Occipital lobe (tissue), 2 donors: Measurements from ENCODE around the gene B3GAT2. TPM values are rescaled to one million over a fixed set of nuclear protein-coding genes. Genes with fewer than 3 reads are reported as not detected.
A peak's percentile ranks its signal among the peaks of the same experiment; 100 is the strongest.
"Not testable (repeated sequence)": the region's sequence is repeated elsewhere in the genome, so short reads cannot be mapped to it uniquely, and the experiment has no call there.

Source experiments
- DNase-seq: peaks from one replicate; lab custom pipeline; 2025; lab: John Stamatoyannopoulos, UW
- total RNA-seq: library from RNA; depleted of rRNA; stranded (reverse); fragments of >200 nt; gene quantifications from one replicate; pipeline ENCODE4 v1.2.3, GENCODE V29; 2014

Gene B3GAT2, protein sequence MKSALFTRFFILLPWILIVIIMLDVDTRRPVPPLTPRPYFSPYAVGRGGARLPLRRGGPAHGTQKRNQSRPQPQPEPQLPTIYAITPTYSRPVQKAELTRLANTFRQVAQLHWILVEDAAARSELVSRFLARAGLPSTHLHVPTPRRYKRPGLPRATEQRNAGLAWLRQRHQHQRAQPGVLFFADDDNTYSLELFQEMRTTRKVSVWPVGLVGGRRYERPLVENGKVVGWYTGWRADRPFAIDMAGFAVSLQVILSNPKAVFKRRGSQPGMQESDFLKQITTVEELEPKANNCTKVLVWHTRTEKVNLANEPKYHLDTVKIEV
- 18.6 TPM for total RNA-seq

DNA sequence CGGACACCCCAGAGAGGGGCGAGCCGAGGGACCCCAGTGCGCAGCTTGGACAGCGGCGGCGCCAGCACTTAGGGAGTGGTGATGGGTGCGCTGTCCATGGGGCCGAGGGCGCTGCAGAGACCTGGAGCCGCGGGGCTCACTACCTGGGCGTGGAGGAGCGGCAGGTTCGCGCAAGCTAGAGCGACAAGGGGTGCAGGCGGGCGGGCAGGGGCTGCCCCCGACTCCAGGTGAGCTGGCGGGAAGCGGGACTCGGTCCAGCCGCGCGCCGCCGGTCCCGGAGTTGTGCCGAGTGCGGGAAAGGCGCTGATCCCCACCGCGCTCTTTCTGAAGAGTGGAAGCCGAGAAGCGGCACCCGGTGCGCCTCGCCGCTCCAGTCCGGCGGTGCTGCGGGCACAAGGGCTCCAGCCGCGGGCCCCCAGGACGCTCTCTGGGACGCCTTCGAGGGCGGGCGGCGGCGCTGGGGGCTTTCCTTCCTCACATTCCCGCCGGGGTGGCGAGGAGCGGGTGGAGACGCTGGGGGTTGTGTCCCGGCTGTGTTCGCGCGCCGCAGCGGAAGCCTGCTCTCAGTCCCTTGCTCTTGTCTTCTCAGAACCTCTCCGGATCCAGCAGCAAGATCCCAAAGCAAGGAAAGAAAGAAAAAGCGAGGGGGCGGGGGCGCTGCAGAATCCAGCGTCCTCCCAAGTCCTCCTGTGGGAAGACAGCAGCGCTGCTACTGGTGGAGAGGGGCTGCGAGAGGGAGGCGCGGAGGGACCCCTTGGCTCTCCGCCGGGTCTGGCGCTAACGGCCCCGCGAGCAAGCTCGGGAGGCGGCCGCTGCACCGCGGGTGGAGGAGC, at the start of gene B3GAT2:
B3GAT2 (minus strand) TSS at position 610 of the 833 bp plus-strand sequence. CDS start 631 bp downstream, outside the sequence.
- DNase-seq = peak; percentile 35

DNA sequence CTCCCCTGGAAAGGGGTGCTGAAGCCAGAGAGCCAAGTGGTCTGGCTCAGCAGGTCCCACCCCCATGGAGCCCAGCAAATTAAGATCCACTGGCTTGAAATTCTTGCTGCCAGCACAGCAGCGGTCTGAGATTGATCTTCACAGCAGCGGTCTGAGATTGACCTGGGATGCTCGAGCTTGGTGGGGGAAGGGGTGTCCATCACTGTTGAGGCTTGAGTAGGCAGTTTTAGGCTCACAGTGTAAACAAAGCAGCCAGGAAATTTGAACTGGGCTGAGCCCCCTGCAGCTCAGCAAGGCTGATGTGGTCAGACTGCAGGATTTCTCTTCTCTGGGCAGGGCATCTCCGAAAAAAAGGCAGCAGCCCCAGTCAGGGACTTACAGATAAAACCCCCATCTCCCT, 41.3 kb upstream of the B3GAT2 start:
- DNase-seq = no peak

DNA sequence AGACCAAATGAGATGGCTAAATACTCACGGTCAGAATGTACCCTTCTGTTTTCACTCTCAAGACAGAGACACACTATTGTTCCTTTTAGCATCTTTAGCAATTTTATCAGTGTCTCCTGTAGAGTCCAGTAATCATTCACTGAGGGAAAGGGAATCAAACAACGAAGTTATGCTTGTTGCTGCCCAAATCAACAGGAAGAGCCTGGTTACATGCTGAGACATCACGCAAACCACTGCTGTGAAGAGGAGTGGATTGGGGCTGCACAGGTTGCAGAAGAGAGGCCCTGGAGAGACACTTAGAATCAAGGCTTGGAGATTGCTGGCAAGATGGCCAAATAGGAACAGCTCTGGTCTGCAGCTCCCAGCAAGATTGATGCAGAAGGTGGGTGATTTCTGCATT, 40.5 kb upstream of the B3GAT2 start:
- DNase-seq = no peak

DNA sequence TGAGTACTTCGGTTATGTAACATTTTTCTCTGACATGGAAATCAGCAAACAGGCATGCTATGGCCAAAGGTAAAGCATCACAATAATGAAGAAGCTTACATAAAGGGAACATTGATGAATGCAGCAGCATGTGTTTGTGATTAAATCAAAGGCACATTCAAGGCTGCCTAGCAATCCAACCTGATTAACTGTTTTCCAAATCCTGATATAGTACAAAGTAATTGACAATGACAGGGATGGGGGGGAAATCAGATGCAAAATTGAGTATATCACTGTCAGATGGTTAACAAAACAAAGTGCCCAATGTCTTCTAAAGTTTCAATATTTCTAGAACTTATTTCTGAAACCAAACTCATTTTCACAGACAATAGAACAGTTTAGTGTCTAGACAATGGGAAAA, 39.2 kb upstream of the B3GAT2 start:
- no peak for DNase-seq

DNA sequence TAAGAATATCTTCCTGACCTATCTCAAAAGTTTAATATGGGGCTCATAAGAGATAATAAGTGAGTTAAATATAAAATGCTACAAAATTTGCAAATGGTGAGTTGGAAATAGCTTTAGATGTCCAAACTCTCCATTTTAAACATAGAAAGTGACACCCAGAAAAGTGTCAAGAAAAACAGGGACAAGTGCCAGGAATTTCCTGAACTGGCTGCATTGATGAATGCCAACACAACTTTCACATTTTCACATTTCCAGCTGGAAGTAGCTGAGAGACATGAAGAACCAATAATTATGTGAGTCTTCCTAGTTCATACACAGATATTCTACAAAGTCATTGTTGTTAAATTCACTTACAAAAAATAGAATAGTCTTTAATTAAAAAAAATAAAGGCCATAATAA, 38.6 kb upstream of the B3GAT2 start:
- no peak for DNase-seq

DNA sequence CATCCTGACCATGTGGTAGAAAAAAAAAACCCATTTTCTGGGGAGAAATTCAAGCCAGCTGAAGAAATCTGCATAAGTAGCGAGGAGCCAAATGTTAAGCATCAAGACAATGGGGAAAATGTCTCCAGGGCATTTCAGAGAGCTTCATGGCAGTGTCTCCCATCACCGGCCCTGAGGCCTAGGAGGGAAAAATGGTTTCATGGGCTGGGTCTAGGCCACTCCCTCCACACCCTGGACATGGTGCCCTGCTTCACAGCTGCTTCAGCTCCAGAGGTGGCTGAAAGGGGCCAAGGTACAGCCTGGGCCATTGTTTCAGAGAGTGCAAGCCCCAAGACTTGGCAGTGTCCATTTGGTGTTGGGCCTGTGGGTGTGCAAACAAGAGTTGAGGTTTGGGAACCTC, 34.4 kb upstream of the B3GAT2 start:
- no peak for DNase-seq

DNA sequence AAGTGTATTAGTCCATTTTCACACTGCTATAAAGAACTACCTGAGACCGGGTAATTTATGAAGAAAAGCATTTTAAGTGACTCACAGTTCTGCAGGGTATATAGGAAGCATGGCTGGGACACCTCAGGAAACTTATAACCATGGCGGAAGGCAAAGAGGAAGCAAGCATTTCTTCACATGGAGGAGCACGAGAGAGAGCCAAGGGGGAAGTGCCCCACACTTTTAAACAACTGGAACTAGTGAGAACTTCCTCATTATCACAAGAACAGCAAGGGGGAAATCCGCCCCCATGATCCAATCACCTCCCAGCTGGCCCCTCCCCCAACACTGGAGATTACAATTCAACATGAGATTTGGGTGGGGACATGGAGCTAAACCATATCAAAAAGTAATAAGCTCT, 28.3 kb upstream of the B3GAT2 start:
- no peak for DNase-seq

DNA sequence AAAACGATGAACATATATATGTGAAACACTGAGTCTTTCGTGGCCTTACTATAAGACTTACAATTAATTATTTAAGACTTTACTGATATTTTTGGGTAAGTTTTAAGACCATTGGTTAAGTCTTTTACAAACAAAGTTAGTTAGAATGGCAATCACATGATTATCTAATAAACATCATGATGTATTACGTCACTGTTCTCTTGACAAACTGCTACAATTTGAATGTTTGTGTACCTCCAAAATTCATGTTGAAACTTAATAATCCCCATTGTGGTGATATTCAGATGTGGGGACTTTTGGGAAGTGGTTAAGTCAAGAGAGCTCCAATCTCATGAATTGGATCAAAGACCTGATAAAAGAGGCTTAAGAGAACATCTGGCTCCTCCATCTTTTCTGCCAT, 25.9 kb upstream of the B3GAT2 start:
- DNase-seq = no peak

DNA sequence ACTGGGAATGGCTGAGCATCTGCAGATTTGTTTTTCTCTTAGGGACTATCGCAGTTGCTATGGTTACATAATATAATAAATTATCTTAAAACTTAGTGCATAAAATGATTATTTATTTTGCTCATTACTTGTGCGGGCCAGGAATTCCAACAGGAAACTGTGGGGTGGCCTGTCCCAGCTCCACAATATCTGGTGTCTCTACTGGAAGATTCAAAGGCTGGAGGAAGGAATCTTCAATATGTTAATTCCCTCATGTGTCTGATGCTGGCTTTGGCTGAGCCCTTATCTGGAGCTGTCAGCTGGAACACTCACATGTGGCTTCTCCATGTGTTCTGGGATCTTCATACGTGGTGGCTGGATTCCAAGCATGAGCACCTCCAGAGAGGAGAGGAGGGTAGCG, 23.9 kb upstream of the B3GAT2 start:
- DNase-seq = no peak

DNA sequence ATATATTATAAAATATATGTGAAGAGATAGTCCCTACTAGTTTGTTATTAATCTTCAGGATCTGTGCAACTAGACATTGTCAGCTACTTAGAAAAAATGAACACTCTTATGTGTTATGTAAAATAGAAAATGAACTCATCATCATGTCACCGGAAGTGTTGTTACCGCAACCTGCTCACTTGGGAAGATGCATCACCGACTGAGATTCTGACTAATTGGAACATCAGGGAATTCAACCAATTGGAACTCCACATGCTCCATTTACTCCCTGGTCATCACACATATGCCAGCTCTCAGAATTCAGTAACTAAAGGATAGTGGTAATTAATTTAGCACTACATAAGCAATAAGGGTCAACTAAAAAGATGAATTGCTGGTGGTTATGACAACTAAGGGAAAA, 16.7 kb upstream of the B3GAT2 start:
- DNase-seq = no peak

DNA sequence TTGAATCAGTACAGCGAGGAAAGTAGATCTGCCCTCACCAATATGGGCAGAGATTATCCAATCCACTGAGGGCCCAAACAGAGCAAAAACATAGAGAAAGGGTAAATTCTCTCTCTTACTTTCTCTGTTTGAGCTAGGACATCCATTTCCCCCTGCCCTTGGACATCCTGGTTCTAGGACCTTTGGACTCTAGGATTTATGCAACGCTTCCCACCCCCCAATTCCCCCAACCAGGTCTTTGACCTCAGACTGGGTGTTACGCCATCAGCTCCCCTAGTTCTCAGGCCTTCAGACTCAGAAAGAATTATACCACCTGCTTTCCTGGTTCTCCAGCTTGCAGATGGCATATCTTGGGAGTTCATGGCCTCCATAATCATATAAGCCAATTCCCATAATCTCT, 10.2 kb upstream of the B3GAT2 start:
- no peak for DNase-seq

DNA sequence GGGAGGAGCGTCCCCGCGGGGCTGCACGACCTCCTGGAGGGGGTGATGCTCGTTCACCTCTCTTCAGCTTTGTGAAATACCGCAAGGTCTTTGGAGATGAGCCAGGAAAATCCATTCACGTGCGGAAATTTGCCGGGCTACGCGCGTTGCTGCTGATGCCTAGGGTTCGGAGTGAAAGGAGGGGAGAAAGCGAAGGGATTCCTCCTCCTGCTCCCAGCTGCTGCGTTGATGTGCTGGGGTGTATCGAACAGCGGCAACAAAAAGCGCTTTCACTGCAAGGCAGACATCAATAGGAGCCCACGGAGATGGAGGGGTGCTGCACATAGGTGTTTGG, 391 bp upstream of the B3GAT2 start:
- DNase-seq = peak; percentile 35

DNA sequence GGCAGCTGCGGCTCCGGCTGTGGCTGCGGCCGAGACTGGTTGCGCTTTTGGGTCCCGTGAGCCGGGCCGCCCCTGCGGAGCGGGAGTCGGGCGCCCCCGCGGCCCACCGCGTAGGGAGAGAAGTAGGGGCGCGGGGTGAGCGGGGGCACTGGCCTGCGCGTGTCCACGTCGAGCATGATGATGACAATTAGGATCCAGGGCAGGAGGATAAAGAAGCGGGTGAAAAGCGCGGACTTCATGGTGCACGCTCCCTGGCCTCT, 739 bp downstream of the B3GAT2 start:
- DNase-seq = no peak

DNA sequence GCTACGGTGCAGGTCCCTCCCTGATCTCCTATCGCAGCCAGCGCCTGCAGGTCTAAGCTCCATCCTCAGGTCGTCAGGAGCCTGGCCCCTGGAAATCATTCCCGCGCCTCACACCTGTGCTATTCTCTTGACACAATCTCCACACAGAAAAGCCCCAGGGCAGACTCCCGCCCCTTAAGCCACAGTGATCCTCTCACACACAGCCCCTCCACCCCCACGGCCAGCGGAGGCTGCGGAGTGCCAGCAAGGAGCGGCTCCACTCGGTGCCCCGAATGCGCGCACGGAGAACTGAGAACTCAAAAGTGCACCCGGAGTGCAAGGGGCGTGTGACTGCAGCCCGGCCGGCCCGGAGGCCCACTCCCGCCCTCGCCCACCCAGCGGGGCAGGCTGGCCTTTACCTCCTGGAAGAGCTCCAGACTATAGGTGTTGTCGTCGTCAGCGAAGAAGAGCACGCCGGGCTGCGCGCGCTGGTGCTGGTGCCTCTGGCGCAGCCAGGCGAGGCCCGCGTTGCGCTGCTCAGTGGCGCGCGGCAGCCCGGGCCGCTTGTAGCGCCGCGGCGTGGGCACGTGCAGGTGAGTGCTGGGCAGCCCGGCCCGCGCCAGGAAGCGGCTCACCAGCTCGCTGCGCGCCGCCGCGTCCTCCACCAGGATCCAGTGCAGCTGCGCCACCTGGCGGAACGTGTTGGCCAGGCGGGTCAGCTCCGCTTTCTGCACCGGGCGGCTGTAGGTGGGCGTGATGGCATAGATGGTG, 1.2 kb downstream of the B3GAT2 start:
- peak; percentile 59 for DNase-seq

DNA sequence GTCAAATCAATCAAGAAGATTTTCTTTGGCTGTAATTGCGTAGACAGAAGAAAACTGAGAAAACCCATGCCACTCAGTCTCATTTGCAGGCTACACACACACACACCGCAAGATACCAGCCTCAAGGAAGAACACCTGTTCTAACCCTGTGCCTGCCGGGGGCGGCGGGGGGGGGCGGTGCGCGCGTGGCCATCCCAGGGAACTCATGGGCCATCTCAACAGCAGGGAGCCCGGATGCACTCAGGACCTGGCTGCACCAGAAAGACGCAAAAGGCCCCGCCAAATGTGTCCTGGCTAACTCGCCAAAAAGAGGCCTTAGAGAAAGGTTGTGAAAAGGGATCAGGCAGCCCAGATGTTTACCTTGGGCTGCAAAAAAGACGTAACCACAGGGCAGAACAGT, 2.1 kb downstream of the B3GAT2 start:
- peak; percentile 5 for DNase-seq

DNA sequence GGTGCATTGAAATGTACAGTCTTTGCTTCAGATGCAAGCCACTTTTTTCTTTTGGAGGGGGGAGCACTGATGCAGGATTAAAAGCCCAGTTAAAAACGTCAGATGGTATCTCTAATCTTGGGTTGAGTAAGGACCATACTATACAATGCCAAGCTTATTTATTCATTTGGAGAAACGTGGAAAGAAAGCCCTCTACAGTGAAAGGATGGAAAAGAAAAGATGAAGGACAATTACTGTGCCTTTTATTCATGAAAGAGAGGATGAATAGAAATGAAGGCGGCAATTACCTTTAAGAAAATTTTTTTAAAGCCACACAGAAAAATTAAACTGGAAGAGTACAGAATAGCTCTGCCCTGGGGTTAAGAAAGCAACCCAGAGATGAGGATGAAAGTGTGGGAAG, 2.7 kb downstream of the B3GAT2 start:
- DNase-seq = no peak

DNA sequence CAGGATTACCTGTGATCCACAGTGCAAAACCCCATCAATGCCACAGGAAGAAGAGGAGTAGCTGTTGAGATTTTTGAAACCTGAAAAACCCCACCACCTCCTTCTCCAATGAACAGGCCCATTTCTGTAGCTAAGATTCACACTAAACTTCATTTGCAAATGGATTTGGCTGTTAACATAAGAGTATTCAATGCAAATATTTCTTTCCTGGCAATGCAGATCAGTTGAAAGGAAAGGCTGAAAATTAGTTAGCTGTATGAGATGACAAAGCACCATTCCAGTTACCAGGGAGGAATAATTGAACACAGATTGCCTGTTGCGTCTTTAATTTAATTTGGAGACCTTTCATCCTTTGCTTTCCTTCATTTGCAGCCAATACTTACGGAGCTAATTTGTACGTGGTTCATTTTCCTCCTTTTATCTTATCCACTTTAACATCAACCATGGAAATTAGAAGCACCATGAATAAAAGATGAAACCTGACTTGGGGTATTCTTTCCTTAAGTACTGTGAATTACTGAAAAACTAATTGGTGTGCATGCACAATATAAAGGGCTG, 4.2 kb downstream of the B3GAT2 start:
- no peak for DNase-seq

DNA sequence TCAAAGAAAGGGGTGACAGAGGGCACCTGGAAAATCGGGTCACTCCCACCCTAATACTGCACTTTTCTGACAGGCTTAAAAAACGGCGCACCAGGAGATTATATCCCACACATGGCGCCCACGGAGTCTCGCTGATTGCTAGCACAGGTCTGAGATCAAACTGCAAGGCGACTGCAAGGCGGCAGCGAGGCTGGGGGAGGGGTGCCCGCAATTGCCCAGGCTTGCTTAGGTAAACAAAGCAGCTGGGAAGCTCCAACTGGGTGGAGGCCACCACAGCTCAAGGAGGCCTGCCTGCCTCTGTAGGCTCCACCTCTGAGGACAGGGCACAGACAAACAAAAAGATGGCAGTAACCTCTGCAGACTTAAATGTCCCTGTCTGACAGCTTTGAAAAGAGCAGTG, 12.5 kb downstream of the B3GAT2 start:
- DNase-seq = not testable (repeated sequence)

DNA sequence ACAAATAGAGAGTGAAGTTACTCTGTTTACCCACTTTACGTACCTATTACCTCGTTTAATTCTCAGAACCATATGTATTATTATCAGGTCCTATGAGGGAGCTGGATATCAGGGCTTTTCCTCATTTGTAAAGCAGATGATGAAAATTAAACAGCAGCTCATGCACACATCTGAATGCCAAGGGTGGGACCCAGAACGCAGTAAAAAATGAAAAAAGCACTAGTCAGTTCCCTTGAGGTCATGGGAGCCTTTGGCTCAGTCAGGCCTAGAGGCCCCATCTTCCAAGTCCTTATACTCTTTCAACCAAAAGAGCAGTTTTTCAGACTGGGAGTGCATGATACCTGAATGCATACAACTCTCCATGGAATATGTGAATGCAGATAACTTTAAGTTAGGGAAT, 23.0 kb downstream of the B3GAT2 start:
- DNase-seq = no peak

DNA sequence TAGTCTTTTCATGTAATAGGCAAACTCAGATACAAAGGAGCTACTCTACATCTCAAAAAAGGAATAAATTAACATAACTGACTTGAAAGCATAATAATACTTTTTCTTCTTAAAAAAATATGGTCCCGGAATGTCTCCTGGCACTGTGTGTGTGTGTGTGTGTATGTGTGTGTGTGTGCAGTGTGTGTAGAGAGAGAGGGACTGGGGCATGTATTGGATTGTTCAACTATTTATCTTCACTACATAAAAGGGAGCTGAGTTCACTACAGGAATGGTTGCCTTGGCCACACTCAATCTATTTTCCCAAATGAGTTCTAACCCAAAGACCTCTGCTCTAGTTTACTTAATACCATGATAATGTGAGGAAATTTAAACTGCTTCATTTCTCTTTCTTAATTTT, 51.1 kb downstream of the B3GAT2 start:
- no peak for DNase-seq

DNA sequence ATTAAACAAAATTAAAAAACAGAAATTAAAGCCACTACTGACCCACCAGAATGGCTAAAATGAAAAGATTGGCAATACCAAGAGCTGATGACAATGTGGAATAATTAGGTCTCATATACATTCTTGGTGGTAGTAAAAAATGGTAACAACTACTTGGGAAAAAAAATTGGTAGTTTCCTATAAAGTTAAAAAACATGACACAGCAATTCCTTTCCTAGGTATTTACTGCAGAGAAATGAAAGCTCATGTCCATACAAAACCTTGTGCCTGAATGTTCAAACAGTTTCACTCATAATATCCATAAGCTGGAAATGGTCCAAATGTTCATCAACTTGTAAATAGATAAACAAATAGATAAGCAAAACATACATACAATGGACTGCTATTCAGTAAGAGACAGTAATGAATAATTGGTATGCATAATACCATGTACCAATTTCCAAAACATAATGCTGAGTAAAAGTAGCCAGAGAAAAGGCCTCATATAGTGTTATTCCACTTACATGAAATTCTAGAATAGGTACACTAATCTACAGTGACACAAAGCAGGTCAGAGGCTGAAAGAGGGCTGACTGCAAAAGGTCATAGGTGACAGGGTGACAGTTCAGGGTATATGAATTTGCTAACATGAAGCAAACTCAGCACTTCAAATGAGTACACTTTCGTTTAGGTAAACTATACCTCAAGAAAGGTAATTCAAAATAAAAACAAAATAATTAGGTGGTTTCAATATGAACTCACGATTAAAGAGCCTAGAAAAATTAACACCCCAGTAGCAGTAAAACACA, 53.0 kb downstream of the B3GAT2 start:
- DNase-seq = no peak

DNA sequence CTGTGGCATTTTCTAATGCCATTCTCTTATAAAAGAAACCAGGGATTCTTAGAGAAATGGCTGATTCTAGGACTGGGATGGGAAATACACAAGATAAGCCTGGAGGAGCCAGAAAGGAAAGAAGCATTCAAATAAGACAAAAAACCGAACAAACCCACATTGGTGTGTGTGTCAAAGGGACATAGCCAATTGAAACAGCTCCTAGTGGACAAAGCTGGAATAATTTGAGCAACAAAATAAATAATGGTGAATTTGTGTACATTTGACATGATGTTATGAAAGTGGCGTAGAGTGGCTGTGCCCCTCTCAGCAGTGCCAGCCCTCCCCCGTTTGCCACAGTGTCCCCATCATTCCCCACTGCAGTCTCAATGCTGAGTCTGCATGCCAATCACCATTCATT, 55.5 kb downstream of the B3GAT2 start:
- DNase-seq = no peak
